Airway epithelial cell (primary cell): ENCODE measurements around the gene BMP10. TPM values are rescaled to one million over a fixed set of nuclear protein-coding genes. Genes with fewer than 3 reads are reported as not detected.

Source experiments
- total RNA-seq: library from RNA; depleted of rRNA; stranded (reverse); fragments of >200 nt; gene quantifications from 2 replicates; pipeline ENCODE4 v1.2.3, GENCODE V29; 2015

Gene BMP10
- total RNA-seq = not detected in 2 replicates

GRCh38 chr2:68871159-68871764, at the start of gene BMP10:
Gene BMP10, minus strand, starts transcription at chr2:68871397. Its CDS starts 39 bp downstream, at chr2:68871358.

Other genes with a start within 250 kb of the BMP10 start
- gene PROKR1, start 227.8 kb downstream of the BMP10 start, total RNA-seq = not detected in 2 replicates
- 1.6 and 3.9 TPM in 2 replicates for gene ARHGAP25, start 136.6 kb downstream of the BMP10 start, total RNA-seq
- not detected in 2 replicates for gene GKN2, start 81.5 kb upstream of the BMP10 start, total RNA-seq
- gene GKN1, start 103.2 kb upstream of the BMP10 start, total RNA-seq = not detected in 2 replicates
- 8.5 and 11.4 TPM in 2 replicates for gene ANTXR1, start 141.8 kb upstream of the BMP10 start, total RNA-seq